ENCODE measurements around the gene ADAMTSL2. TPM values are rescaled to one million over a fixed set of nuclear protein-coding genes. Genes with fewer than 3 reads are reported as not detected.

The ADAMTSL2 gene
- total RNA-seq, 4 donors from 2014 or later = 0.34 to 0.75 (median 0.57) TPM

GRCh38 chr9:133580419-133580738 lies 45.9 kb downstream of the ADAMTSL2 start:
- no peak for TF ChIP-seq CTCF (IDR thresholded peaks at IDR 0.05; ENCODE audit: low read depth)

- no peak for TF ChIP-seq CTCF (IDR thresholded peaks at IDR 0.05; ENCODE audit: low read depth)
These were observed 46.5 kb downstream of the ADAMTSL2 start for GRCh38 chr9:133581011-133581410.

GRCh38 chr9:133581513-133582343 lies 47.2 kb downstream of the ADAMTSL2 start:
- no peak for TF ChIP-seq CTCF (IDR thresholded peaks at IDR 0.05; ENCODE audit: low read depth)

GRCh38 chr9:133582501-133583045 lies 48.1 kb downstream of the ADAMTSL2 start:
- TF ChIP-seq CTCF (IDR thresholded peaks at IDR 0.05; ENCODE audit: low read depth) = no peak

GRCh38 chr9:133583111-133583510 lies 48.6 kb downstream of the ADAMTSL2 start:
- no peak for TF ChIP-seq CTCF (IDR thresholded peaks at IDR 0.05; ENCODE audit: low read depth)

GRCh38 chr9:133583586-133583985 lies 49.1 kb downstream of the ADAMTSL2 start:
- TF ChIP-seq CTCF (IDR thresholded peaks at IDR 0.05; ENCODE audit: low read depth) = no peak

GRCh38 chr9:133584167-133584558 lies 49.7 kb downstream of the ADAMTSL2 start:
- no peak for TF ChIP-seq CTCF (IDR thresholded peaks at IDR 0.05; ENCODE audit: low read depth)

Data from subcutaneous adipose tissue (tissue), 4 donors.